Activated CD8-positive, alpha-beta T cell treated with anti-CD3 and anti-CD28 coated beads for 36 hours (primary cell): ENCODE results near the gene PTPRN2. TPM values are rescaled to one million over a fixed set of nuclear protein-coding genes. Genes with fewer than 3 reads are reported as not detected.
"Not testable (repeated sequence)": the region's sequence is repeated elsewhere in the genome, so short reads cannot be mapped to it uniquely, and the experiment has no call there.

Experiments
- ATAC-seq: fragments of 200-7000 bp; cut with Tn5 transposase; one replicate; pipeline ENCODE4 v1.10.0; 2021; ENCODE audit warnings: mild to moderate bottlenecking, moderate library complexity
- CTCF ChIA-PET: fragments of 350-600 bp; sonication (Branson Sonifier 250); formaldehyde crosslinking; loops from one replicate; lab custom pipeline; 2021; ENCODE audit warnings: antibody characterized with exemption; lab: Charles Lee
- POLR2A ChIA-PET: fragments of 350-600 bp; sonication (Branson Sonifier 250); formaldehyde crosslinking; loops from one replicate; lab custom pipeline; 2021; ENCODE audit warnings: antibody characterized with exemption; lab: Charles Lee
- DNase-seq: peaks from one replicate; pipeline ENCODE4 v3.0.0-alpha.2; 2020
- H3K27ac Mint-ChIP-seq: one replicate; pipeline ENCODE4 v1.8.0; 2021; ENCODE audit warnings: mild to moderate bottlenecking, mixed read lengths
- H3K27me3 Mint-ChIP-seq: one replicate; pipeline ENCODE4 v1.8.0; 2021; ENCODE audit warnings: mixed read lengths
- H3K36me3 Mint-ChIP-seq: one replicate; pipeline ENCODE4 v1.8.0; 2021; ENCODE audit warnings: low read depth, mixed read lengths
- H3K4me1 Mint-ChIP-seq: one replicate; pipeline ENCODE4 v1.8.0; 2021; ENCODE audit warnings: low read depth, mixed read lengths
- H3K4me3 Mint-ChIP-seq: one replicate; pipeline ENCODE4 v1.8.0; 2021; ENCODE audit warnings: mild to moderate bottlenecking, moderate library complexity, mixed read lengths
- H3K9me3 Mint-ChIP-seq: one replicate; pipeline ENCODE4 v1.8.0; 2021; ENCODE audit warnings: mixed read lengths
- intact Hi-C: fragments of 100-400 bp; cut with micrococcal nuclease; formaldehyde crosslinking; loops from one replicate; pipeline ENCODE4 v1.10.0; 2022
- total RNA-seq, 2 experiments: library from RNA; stranded (reverse); gene quantifications; one replicate each; pipeline ENCODE4 v1.2.3, GENCODE V29; 2021
- TF ChIP-seq, protein P1 (sequence below): fragments of 200-600 bp; IDR thresholded peaks from one replicate; pipeline ENCODE4 v1.8.0; 2022; ENCODE audit warnings: antibody characterized with exemption, mild to moderate bottlenecking

Gene PTPRN2
- total RNA-seq, 2 experiments from 2014 or later = 0.49 to 0.65 TPM

GRCh38 chr7:158040199-158040598, 547.4 kb downstream of the PTPRN2 start:
- H3K9me3 Mint-ChIP-seq = peaks cover 19% of the 10 kb centered on the region
- no peak overlapping the region for H3K4me3 Mint-ChIP-seq
- intact Hi-C loops = no loop called here
- ATAC-seq (no peak), DNase-seq (no peak)
- no peak overlapping the region for H3K27ac Mint-ChIP-seq
- no peaks in the 10 kb centered on the region for H3K36me3 Mint-ChIP-seq
- TF ChIP-seq, protein P1, sequence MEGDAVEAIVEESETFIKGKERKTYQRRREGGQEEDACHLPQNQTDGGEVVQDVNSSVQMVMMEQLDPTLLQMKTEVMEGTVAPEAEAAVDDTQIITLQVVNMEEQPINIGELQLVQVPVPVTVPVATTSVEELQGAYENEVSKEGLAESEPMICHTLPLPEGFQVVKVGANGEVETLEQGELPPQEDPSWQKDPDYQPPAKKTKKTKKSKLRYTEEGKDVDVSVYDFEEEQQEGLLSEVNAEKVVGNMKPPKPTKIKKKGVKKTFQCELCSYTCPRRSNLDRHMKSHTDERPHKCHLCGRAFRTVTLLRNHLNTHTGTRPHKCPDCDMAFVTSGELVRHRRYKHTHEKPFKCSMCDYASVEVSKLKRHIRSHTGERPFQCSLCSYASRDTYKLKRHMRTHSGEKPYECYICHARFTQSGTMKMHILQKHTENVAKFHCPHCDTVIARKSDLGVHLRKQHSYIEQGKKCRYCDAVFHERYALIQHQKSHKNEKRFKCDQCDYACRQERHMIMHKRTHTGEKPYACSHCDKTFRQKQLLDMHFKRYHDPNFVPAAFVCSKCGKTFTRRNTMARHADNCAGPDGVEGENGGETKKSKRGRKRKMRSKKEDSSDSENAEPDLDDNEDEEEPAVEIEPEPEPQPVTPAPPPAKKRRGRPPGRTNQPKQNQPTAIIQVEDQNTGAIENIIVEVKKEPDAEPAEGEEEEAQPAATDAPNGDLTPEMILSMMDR = no peak
- POLR2A ChIA-PET = no interaction called here
- H3K4me1 Mint-ChIP-seq = no peaks in the 10 kb centered on the region
- CTCF ChIA-PET = no interaction called here
- H3K27me3 Mint-ChIP-seq = no peaks in the 10 kb centered on the region

GRCh38 chr7:158039270-158039669, 548.4 kb downstream of the PTPRN2 start:
- POLR2A ChIA-PET = no interaction called here
- no peak overlapping the region for H3K27ac Mint-ChIP-seq
- peaks cover 1% of the 10 kb centered on the region for H3K27me3 Mint-ChIP-seq
- intact Hi-C loops = no loop called here
- CTCF ChIA-PET = no interaction called here
- DNase-seq (no peak), ATAC-seq (no peak)
- H3K9me3 Mint-ChIP-seq = peaks cover 20% of the 10 kb centered on the region
- TF ChIP-seq, protein P1 = no peak
- H3K4me3 Mint-ChIP-seq = no peak overlapping the region
- peaks cover 1% of the 10 kb centered on the region for H3K36me3 Mint-ChIP-seq
- H3K4me1 Mint-ChIP-seq = no peaks in the 10 kb centered on the region

DNA sequence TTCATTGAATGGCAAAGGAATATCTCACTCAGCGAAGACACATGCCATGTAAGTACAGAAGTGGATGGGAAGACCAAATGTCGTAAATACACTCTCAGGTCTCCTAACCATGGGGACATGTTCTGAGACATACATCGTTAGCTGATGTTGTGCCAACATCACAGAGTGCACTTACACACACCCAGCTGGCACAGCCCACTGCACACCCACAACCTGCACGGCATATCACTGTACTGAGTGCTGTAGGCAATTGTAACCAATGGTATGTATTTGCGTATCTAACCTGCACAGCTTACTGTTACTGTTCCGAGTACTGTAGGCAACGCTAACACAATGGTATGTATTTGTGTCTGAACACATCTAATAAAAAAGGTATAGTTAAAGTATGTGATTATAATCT, 550.4 kb downstream of the PTPRN2 start:
- CTCF ChIA-PET = no interaction called here

GRCh38 chr7:158035343-158035742, 552.3 kb downstream of the PTPRN2 start:
- intact Hi-C loops = no loop called here
- H3K27me3 Mint-ChIP-seq = peaks cover 1% of the 10 kb centered on the region
- CTCF ChIA-PET = no interaction called here
- H3K4me3 Mint-ChIP-seq = no peak overlapping the region
- ATAC-seq (no peak), DNase-seq (no peak)
- TF ChIP-seq, protein P1 = no peak
- H3K27ac Mint-ChIP-seq = no peak overlapping the region
- H3K9me3 Mint-ChIP-seq = peaks cover 24% of the 10 kb centered on the region
- H3K36me3 Mint-ChIP-seq = peaks cover 1% of the 10 kb centered on the region
- POLR2A ChIA-PET = no interaction called here
- no peaks in the 10 kb centered on the region for H3K4me1 Mint-ChIP-seq

More for the DNA sequence above, 550.4 kb downstream of the PTPRN2 start:
- TF ChIP-seq, protein P1 = no peak
- Mint-ChIP-seq H3K4me3 (no peak overlapping the region), H3K36me3 (peaks cover 1% of the 10 kb centered on the region), H3K27me3 (peaks cover 1% of the 10 kb centered on the region), H3K27ac (no peak overlapping the region), H3K4me1 (no peaks in the 10 kb centered on the region), H3K9me3 (peaks cover 24% of the 10 kb centered on the region)
- no peak for DNase-seq
- POLR2A ChIA-PET = no interaction called here
- no peak for ATAC-seq
- intact Hi-C loops = no loop called here

DNA sequence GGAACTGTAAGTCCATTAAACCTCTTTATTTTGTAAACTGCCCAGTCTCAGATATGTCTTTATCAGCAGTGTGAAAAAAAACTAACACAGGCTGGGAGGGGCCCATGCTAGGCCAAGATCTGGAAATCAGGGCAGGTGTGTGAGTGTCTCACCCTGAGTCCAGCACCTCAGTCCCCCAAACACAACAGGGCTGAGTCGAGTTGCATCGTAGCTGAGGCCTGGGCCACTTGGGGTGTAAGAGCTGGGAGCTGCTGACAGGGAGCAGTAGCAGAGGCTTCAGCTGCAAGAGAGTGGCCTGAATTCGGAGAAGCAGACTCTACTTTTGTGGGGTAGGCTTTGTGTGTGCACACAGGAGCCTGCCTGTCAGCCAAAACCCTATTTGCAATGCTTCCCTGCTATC, 553.1 kb downstream of the PTPRN2 start:
- ATAC-seq = no peak
- TF ChIP-seq, protein P1 = no peak
- no peak for DNase-seq
- H3K9me3 Mint-ChIP-seq = peaks cover 16% of the 10 kb centered on the region
- intact Hi-C loops = no loop called here
- ChIA-PET CTCF (no interaction called here), POLR2A (no interaction called here)
- H3K4me1 Mint-ChIP-seq = no peaks in the 10 kb centered on the region
- H3K4me3 Mint-ChIP-seq = no peak overlapping the region
- H3K27ac Mint-ChIP-seq = no peak overlapping the region
- H3K27me3 Mint-ChIP-seq = peaks cover 1% of the 10 kb centered on the region
- peaks cover 1% of the 10 kb centered on the region for H3K36me3 Mint-ChIP-seq

- H3K27me3 Mint-ChIP-seq, H3K36me3 Mint-ChIP-seq, H3K27ac Mint-ChIP-seq, H3K9me3 Mint-ChIP-seq, DNase-seq, intact Hi-C loops, H3K4me3 Mint-ChIP-seq, H3K4me1 Mint-ChIP-seq, CTCF ChIA-PET, ATAC-seq, POLR2A ChIA-PET: not testable (repeated sequence)
These were observed 553.7 kb downstream of the PTPRN2 start for GRCh38 chr7:158033925-158034324.
